Stimulated activated CD4-positive, alpha-beta T cell treated with anti-CD3 and anti-CD28 coated beads, Interleukin-12 subunit alpha, Interleukin-12 subunit beta, amount 100 ng/mL, for 4 hours (primary cell): ENCODE results near the gene OR2B3.
"Not testable (repeated sequence)": the region's sequence is repeated elsewhere in the genome, so short reads cannot be mapped to it uniquely, and the experiment has no call there.

ENCODE experiments used
- DNase-seq: peaks from one replicate; pipeline ENCODE4 v3.0.0-alpha.2; 2020

The OR2B3 gene, protein sequence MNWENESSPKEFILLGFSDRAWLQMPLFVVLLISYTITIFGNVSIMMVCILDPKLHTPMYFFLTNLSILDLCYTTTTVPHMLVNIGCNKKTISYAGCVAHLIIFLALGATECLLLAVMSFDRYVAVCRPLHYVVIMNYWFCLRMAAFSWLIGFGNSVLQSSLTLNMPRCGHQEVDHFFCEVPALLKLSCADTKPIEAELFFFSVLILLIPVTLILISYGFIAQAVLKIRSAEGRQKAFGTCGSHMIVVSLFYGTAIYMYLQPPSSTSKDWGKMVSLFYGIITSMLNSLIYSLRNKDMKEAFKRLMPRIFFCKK

DNA sequence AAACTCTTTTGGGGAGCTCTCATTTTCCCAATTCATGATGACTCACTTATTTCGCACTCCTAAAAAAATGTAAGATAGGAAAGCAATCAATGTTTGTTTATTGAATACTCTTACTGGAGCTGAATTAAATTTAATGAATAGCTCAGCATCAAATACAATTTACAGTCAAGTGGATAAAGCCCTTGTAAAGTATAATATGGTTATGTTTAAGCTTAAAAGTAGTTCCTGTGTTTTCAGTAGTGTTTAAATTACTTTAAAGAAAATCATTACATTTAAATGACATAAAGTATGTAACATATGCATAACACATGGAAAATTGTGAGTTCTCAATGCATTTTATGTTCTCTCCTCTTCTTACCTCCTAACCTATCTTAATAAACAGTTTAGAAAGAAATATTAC lies at the start of gene OR2B3:
Gene OR2B3, minus strand, starts transcription at position 101 of the 400 bp plus-strand sequence. Its CDS starts 65 bp downstream, at position 36.
- no peak for DNase-seq

DNA sequence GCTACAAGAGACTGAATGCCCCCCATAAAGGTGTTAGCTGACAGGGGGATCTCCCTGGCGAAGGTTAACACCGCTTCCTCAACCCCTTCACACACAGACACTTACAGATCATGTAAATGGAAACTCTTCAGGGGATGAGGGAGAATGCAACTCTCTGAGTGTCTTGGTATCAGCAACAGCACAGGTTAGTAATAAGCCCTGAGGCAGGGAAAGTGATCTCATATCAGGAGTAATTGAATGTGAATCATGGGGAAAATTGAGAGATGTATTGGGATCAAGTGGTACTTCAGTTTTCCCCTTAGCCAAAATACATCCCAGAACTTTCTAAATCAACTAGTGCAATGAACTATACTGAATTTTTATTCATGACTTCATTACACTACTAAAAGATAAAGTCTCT lies 44.6 kb upstream of the OR2B3 start:
- no peak for DNase-seq

DNA sequence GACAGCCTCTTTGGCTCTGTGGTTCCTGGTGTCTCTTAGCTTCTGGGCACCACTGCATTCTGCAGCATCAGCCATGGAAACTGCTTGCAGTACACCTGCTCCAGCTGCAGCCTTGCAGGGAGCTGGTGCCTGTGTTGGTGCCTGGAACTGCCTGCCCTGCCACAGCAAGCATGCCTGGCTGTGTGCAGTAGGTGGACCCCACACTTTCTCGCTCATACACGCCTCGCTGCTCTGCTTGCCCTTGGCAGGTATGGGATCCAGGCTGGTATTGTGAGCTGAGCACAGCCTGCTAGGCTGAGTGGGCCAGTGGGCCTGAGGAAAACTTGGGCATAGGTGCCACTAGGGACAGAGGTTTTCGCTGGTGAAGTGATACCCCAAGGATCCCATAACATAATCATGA lies 43.5 kb upstream of the OR2B3 start:
- DNase-seq, result no peak

DNA sequence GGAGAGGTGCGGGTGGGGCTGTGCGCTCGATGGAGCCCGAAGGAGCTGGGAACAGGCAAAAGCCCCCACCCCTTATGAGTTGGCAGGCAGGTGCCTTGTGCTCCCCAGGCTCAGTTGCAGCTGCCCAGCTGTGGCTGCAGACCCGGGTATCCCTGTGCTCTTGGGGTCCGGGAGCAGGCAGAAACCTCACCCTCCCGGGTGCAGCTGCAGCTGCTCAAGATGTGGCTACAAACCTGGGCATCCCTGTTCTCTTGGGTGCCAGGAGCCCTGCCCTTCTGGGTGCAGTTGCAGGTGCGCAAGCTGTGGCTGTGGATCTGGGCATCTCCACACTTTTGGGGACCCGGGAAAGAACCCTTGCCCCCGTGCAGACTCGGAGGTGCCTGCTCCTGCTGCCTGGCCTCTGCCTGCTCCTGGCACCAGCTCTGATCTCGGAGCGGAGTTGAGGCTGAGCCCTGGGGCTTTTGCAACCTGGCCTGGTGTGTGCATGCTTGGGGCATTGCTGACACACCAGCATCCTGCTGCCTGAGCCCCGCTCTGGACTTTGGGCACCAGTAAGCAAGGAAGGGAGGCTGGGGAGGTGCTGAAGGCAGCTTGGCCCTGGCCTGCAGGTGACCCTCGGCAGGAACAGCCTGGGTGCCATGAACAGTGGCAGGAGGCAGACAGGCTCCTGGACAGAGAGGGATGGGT lies 42.4 kb upstream of the OR2B3 start:
- DNase-seq, result no peak

DNA sequence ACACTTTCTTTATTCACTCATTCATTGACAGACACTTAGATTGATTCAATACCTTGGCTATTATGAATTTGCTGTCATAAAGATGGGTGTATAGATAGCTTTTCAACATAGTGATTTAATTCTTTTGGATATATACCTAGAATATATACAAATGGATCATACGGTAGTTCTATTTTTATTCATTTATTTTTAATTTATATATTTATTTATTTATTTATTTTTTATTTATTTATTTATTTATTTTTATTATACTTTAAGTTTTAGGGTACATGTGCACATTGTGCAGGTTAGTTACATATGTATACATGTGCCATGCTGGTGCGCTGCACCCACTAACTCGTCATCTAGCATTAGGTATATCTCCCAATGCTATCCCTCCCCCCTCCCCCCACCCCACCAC lies 27.9 kb upstream of the OR2B3 start:
- DNase-seq, result not testable (repeated sequence)

DNA sequence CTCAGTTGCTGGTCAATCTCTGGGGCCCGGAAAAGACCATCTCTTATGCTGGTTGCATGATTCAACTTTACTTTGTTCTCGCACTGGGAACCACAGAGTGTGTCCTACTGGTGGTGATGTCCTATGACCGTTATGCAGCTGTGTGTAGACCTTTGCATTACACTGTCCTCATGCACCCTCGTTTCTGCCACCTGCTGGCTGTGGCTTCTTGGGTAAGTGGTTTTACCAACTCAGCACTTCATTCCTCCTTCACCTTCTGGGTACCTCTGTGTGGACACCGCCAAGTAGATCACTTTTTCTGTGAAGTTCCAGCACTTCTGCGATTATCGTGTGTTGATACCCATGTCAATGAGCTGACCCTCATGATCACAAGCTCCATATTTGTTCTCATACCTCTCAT lies 25.0 kb upstream of the OR2B3 start:
- no peak for DNase-seq

DNA sequence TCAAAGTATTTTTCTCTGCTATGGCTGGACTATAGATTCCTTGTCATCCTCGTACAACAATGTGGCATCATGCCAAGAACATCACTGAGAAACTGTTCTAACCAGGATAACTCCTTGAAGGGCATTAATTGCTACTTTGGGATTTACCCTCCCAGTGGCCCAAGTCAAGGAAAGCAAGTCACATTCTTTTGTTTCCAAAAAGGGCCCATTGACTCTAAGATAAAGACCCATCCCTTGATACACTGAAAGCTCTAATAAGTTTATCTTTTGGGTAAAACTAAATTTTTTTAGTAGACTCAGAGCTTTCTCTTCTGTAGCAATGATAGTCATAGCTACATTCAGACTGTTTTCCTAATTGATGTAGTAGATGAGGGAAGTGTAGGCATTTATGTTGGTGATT lies 20.6 kb upstream of the OR2B3 start, which contains the start of gene OR2J3:
Gene OR2J3, plus strand, starts transcription at position 301 of the 400 bp plus-strand sequence. CDS start 3,833 bp downstream, outside the sequence.
- DNase-seq, result no peak

DNA sequence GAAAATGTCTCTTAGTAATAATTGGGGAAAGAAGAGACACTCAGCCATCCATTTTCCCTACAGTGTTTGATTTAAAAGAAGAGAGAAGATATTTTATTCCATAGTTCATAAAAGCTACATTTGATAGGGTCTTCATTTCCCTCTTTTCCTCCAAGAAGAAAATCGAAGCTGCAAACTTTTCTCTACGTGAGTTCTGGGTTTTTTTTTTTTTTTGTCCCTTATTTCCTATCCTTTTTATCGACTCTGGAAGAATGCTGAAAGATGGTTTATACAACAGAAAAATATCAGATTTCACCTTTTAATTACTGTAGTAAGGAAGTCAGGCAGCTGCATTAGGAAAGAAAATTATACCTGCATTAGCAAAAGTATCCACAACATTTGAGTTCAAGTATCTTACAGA lies 12.1 kb upstream of the OR2B3 start, which contains the start of gene OR2J1:
Gene OR2J1, plus strand, starts transcription at position 301 of the 400 bp plus-strand sequence. CDS start 1,453 bp downstream, outside the sequence.
- no peak for DNase-seq

DNA sequence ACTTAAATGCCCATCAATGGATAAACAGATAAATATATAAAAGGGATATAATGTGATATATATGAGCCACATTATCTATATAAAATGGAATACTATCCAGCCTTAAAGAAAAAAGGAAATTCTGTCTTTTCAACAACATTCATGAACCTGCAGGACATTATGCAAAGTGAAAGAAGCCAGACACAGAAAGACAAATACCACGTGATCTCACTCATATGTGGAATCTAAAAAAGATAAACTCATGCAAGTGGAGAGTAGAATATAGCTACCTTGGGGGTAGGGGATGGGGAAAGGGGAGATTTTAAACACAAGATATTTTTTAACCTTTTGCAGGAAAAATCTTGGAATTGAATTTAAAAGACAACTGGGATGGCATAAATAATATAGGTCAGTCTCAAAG lies 10.7 kb upstream of the OR2B3 start:
- no peak for DNase-seq

DNA sequence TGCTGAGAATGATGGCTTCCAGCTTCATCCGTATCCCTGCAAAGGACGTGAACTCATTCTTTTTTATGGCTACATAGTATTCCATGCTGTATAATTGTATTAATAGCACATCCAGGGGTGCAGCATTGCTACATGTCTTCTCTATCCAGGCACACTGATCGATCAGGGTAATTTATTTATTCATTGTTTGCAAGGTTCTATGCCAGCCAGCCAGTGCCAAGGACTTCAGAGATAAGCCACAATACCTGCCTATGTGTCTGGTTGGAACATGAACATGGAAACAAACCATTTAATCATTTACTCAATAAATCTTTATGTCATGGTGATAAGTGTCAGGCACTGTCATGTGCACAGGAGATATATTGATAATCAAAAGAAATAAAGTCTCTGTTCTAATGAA lies 5.8 kb upstream of the OR2B3 start:
- DNase-seq, result no peak

DNA sequence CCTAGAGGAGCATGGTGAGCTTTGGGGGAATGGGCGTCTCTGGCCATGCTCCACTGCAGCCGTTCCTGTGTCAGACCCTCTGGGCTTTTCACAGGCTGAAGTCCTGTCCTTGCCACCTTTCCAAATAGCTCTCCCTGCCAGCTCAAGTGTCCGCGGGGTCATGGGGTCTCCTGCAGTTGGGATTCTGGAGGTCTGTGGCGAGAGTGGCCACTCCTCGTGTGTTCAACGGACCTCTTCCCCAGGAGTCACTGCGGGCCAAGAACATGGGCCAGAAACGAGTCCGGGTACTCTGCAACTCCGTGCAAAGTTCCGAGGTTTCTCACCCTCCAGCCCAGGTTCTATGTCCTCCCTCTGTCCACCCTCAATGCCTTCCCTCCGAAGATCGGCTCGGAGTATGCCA lies 4.7 kb downstream of the OR2B3 start:
- DNase-seq, result no peak

DNA sequence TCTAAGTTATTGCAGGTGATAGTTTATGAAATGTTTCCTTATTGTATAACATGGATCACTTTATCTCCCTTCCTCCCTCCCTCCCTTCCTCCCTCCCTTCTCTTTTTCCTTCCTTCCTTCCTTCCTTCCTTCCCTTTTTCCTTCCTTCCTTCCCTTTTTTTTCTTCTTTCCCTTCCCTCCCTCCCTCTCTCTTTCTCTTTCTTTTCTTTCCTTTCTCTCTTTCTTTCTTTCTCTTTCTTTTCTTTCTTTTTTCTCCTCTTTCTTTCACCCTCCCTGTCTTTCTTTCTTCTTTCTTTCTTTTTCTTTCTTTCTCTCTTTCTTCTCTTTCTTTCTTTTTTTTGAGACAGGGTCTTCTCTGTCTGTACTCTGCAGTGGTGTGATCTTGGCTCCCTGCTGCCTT lies 5.8 kb downstream of the OR2B3 start:
- no peak for DNase-seq

DNA sequence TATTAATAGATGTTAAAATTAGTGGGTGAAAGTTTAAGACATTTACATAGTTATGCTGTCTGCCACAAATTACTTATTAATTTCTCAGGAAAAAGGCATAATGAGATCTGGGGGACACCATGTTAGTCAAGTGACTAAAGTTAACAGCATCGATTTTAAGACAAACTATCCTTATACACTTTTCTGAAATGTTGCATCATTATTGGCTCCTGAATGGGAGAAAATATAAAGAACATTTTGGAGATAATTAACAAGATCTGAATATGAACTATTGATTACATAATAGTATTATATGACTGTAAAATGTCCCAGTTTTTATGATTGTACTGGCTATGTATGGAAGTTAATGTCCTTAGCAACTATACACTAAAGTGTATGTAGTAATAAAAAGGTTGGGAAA lies 7.9 kb downstream of the OR2B3 start:
- no peak for DNase-seq

DNA sequence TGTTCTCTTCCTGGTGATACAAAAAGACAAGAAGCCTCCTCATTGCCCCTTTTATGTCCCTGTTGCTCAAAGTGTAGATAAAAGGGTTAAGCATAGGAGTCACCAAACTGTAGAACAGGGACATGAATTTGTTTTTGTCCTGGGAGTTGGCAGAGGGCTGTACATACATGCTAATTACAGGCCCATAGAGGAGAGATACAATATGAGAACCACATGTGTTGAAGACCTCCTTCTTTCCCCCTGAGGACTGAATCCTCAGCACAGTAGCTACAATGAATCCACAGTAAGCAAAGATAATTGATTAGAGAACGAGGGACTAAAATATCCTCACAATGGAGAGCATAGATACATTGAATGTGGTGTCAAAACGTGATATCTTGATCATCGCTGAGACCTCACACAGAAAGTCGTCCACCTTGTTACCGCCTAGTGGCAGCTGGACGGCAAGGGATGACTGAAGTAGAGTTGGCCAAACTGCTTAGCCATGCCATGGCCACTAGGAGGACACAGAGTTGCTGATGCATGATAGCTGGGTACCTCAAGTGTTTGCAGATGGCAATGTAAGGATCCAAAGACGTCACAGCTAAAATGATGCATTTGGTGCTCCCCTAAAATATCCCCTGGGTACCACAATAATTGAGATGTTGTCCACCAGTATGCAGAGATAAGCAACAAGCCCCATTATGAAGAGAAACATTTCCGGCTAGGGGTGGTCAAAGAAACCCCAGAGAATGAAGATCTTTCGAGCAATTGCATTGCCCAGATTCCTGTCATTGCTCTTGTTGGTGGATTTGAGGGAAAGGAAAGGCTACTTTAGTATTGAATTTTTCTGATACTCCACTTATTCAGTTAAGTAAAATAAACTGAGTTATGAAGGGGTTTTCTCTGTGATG lies 15.0 kb downstream of the OR2B3 start:
- no peak for DNase-seq

DNA sequence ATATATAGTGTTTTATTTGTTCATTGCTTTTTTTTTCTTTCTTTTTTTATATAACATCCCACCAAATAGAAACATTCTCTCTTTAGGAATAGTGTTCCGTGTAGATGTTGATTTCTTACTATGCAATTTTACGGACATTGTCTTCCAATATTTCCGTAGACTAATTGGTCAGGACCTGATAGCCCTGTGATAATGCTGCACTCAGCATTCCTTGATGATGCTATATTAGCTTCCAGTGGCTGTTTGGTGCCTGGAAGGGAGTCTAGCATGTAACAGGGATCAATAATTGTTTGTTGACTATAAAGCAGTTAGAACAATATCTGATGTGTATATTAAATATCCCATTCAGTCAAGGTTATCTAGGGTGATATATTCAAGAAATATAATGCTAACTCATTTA lies 35.4 kb downstream of the OR2B3 start:
- DNase-seq, result no peak

DNA sequence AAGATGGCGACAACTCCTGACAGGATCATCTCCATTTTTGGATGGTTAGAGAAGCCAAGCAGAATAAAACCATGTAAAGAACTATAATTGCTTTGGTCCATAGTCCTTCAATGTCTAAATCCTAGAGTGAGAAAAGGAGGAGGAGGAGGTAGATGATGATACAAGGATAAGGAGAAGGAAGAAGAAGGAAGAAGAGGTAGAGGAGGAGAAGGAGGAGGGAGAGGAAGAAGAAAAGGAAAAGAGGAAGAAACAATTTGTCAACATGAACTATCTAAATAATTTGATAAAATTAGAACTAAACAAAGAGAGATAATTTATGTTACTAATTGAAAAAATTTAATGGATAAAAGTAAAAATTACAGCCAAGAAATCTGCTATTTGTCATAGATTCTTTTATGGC lies 42.0 kb downstream of the OR2B3 start, which contains the start of gene OR2W1:
Gene OR2W1, minus strand, starts transcription at position 101 of the 400 bp plus-strand sequence. Its CDS starts 0 bp downstream, at position 101.
- DNase-seq, result no peak
